ENCODE data around the gene KRTAP10-2.

Gene KRTAP10-2

GRCh38 chr21:44528634-44528995 lies 22.7 kb downstream of the KRTAP10-2 start:
- DNase-seq (no peak), ATAC-seq (ENCODE audit: insufficient read depth, low read depth) (no peak)
- Histone ChIP-seq H3K4me1 (ENCODE audit: insufficient read depth, low read length) (no peaks in the 10 kb centered on the region), H3K4me2 (ENCODE audit: insufficient read depth, low read length) (no peak overlapping the region), H3K27me3 (ENCODE audit: insufficient read depth, low read length, poor library complexity) (no peaks in the 10 kb centered on the region), H3K9ac (ENCODE audit: low read depth, low read length) (no peak overlapping the region), H2AFZ (ENCODE audit: low read depth, low read length) (no peak overlapping the region), H3K27ac (ENCODE audit: low read length) (no peak overlapping the region), H4K20me1 (ENCODE audit: insufficient read depth, low read length) (no peaks in the 10 kb centered on the region), H3K79me2 (ENCODE audit: insufficient read depth, low read length) (no peaks in the 10 kb centered on the region), H3K9me3 (ENCODE audit: insufficient read depth, low read length, severe bottlenecking) (no peaks in the 10 kb centered on the region), H3K36me3 (ENCODE audit: insufficient read depth, low read length) (no peaks in the 10 kb centered on the region), H3K4me3 (ENCODE audit: low read depth in 1 of 2, low read length in 2 of 2) (no peak overlapping the region)
- TF ChIP-seq, protein P1, sequence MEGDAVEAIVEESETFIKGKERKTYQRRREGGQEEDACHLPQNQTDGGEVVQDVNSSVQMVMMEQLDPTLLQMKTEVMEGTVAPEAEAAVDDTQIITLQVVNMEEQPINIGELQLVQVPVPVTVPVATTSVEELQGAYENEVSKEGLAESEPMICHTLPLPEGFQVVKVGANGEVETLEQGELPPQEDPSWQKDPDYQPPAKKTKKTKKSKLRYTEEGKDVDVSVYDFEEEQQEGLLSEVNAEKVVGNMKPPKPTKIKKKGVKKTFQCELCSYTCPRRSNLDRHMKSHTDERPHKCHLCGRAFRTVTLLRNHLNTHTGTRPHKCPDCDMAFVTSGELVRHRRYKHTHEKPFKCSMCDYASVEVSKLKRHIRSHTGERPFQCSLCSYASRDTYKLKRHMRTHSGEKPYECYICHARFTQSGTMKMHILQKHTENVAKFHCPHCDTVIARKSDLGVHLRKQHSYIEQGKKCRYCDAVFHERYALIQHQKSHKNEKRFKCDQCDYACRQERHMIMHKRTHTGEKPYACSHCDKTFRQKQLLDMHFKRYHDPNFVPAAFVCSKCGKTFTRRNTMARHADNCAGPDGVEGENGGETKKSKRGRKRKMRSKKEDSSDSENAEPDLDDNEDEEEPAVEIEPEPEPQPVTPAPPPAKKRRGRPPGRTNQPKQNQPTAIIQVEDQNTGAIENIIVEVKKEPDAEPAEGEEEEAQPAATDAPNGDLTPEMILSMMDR (IDR thresholded peaks at IDR 0.05; ENCODE audit: borderline replicate concordance, extremely low read depth, low read length, poor library complexity, severe bottlenecking) = no peak

GRCh38 chr21:44527983-44528633 lies 23.2 kb downstream of the KRTAP10-2 start:
- Histone ChIP-seq H3K9me3 (ENCODE audit: insufficient read depth, low read length, severe bottlenecking) (no peaks in the 10 kb centered on the region), H3K36me3 (ENCODE audit: insufficient read depth, low read length) (no peaks in the 10 kb centered on the region), H2AFZ (ENCODE audit: low read depth, low read length) (no peak overlapping the region), H3K4me3 (ENCODE audit: low read depth in 1 of 2, low read length in 2 of 2) (no peak overlapping the region), H3K4me2 (ENCODE audit: insufficient read depth, low read length) (no peak overlapping the region), H3K4me1 (ENCODE audit: insufficient read depth, low read length) (no peaks in the 10 kb centered on the region), H4K20me1 (ENCODE audit: insufficient read depth, low read length) (no peaks in the 10 kb centered on the region), H3K27me3 (ENCODE audit: insufficient read depth, low read length, poor library complexity) (no peaks in the 10 kb centered on the region), H3K79me2 (ENCODE audit: insufficient read depth, low read length) (no peaks in the 10 kb centered on the region), H3K9ac (ENCODE audit: low read depth, low read length) (no peak overlapping the region), H3K27ac (ENCODE audit: low read length) (no peak overlapping the region)
- TF ChIP-seq EZH2 (IDR thresholded peaks at IDR 0.05; ENCODE audit: borderline replicate concordance, low read depth, low read length, severe bottlenecking) = no peak
- TF ChIP-seq, protein P1 (IDR thresholded peaks at IDR 0.05; ENCODE audit: borderline replicate concordance, extremely low read depth, low read length, poor library complexity, severe bottlenecking) = no peak
- DNase-seq (no peak), ATAC-seq (ENCODE audit: insufficient read depth, low read depth) (no peak)

DNA sequence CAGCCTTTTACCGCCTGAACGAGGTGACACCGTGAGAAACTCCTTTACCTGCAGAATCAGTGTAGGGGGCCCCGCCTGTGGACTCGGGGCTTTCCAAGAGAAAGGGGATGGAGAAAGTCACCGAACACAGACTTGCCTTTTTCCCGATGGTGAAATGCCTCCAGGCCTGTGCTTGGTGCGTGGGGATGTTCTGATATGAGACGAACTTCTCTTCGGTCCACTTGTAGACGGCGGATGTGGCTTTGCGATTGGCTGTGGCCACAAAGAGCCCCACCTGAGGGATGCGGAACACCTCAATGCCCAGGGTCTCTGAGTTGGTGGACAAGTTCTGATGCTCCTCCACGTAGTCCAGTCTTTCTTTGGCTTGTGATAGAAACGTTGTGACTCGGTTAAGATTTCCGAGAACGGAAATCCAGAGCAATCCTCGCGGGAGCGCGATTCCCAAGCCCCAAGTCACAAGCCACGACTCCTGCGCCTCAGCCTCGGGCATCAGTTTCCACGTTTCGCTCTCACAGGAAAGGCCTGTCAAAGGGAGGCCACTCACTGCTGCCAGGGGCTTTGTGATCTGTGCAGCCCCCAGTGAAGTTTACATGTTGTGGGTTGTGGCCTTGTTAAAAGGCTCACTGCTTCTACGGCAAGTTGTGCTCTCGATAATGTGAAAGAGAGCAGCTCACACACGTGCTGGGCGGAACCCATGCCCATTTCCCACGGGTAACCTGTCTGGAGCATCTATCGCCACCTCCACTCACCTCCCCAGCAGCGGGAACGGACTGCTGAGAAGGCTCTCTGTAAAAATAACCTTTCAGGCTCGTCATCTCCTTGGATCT lies 23.9 kb downstream of the KRTAP10-2 start:
- Histone ChIP-seq H3K9me3 (ENCODE audit: insufficient read depth, low read length, severe bottlenecking) (no peaks in the 10 kb centered on the region), H3K27me3 (ENCODE audit: insufficient read depth, low read length, poor library complexity) (no peaks in the 10 kb centered on the region), H3K4me3 (ENCODE audit: low read depth in 1 of 2, low read length in 2 of 2) (no peak overlapping the region), H2AFZ (ENCODE audit: low read depth, low read length) (no peak overlapping the region), H3K9ac (ENCODE audit: low read depth, low read length) (no peak overlapping the region), H3K36me3 (ENCODE audit: insufficient read depth, low read length) (no peaks in the 10 kb centered on the region), H3K4me1 (ENCODE audit: insufficient read depth, low read length) (no peaks in the 10 kb centered on the region), H3K4me2 (ENCODE audit: insufficient read depth, low read length) (no peak overlapping the region), H4K20me1 (ENCODE audit: insufficient read depth, low read length) (no peaks in the 10 kb centered on the region), H3K79me2 (ENCODE audit: insufficient read depth, low read length) (no peaks in the 10 kb centered on the region), H3K27ac (ENCODE audit: low read length) (no peak overlapping the region)
- TF ChIP-seq, protein P1 (IDR thresholded peaks at IDR 0.05; ENCODE audit: borderline replicate concordance, extremely low read depth, low read length, poor library complexity, severe bottlenecking) = no peak
- TF ChIP-seq EZH2 (IDR thresholded peaks at IDR 0.05; ENCODE audit: borderline replicate concordance, low read depth, low read length, severe bottlenecking) = no peak
- DNase-seq (no peak), ATAC-seq (ENCODE audit: insufficient read depth, low read depth) (no peak)
